Lower leg skin (tissue), 4 donors: ENCODE measurements around the gene SAC3D1. TPM values are rescaled to one million over a fixed set of nuclear protein-coding genes. Genes with fewer than 3 reads are reported as not detected.
"Not testable (repeated sequence)": the region's sequence is repeated elsewhere in the genome, so short reads cannot be mapped to it uniquely, and the experiment has no call there.

Experiments
- DNase-seq, 2 donors: peaks; one replicate each; pipeline ENCODE4 v3.0.0-alpha.2; 2019; ENCODE audit warnings: low spot score in 2 of 2
- H3K4me3 ChIP-seq: fragments of 200-600 bp; sonication (generic); 2 replicates; pipeline ENCODE4 v1.5.1; 2017; ENCODE audit warnings: mild to moderate bottlenecking, low read depth; ENCODE audit not compliant: poor library complexity, severe bottlenecking
- POLR2A ChIP-seq, 2 donors: fragments of 450-650 bp; IDR thresholded peaks; one replicate each; pipeline ENCODE4 v1.6.1; 2016 to 2017; ENCODE audit warnings: antibody characterized with exemption in 2 of 2, mild to moderate bottlenecking in 1 of 2, moderate library complexity in 1 of 2
- WGBS, 2 donors: methylation state at CpG; one replicate each; pipeline ENCODE4 v1.1.5; 2018; 5-methylcytosine and 5-hydroxymethylcytosine counted together
- intact Hi-C: fragments of 100-400 bp; cut with DNase I; formaldehyde crosslinking; loops from one replicate; pipeline ENCODE4 v1.15.0; 2023; ENCODE audit warnings: low total_unique reads
- total RNA-seq, 4 donors: library from RNA; depleted of rRNA; stranded (reverse); fragments of >200 nt; gene quantifications; one replicate each; pipeline ENCODE4 v1.1.0, GENCODE V29; 2016
- TF ChIP-seq, protein P1 (sequence below), 3 donors: fragments of 450-650 bp; IDR thresholded peaks; one replicate each; pipeline ENCODE4 v1.5.1; 2016; ENCODE audit warnings: antibody characterized with exemption in 3 of 3, mild to moderate bottlenecking in 3 of 3, moderate library complexity in 2 of 3

Gene SAC3D1
- total RNA-seq, 4 donors from 2014 or later, result 11.6 to 15.1 (median 12.9) TPM

DNA sequence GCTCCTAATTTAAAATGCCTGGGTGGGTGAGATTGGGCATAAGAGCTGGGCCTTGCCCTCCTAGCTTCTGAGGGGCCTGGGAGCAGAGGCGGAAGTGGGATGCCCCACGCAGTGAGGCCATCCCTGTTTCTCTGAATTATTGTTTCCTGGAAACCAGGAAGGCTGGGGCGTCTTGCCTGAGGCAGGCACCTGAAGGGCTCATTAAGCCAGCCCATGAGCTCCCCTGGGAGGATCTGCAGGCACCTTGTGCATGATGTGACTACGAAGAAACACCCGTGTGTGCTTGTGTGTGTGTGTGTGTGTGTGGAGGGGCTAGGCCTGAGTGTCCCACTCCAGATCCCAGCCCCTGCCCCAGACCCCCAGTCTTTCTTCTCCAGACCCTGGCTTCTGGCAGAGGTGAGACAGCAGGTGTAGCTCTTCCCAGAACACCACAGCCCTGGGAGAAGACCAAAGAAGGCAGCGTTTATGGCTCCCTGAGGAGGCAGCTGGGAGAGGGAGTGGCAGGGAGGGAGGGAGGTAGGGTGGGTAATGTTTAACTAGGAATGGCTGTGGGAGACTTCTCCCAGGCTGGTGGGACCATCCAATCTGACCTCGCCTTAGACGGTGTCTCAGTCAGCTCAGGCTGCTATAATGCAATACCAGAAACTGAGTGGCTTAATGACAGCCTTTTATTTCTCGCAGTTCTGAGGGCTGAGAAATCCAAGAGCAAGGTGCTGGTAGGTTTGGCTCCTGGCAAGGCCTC lies 42.1 kb upstream of the SAC3D1 start:
- no peak for DNase-seq
- no peak overlapping the region for H3K4me3 ChIP-seq
- intact Hi-C loops, result no loop called here
- TF ChIP-seq, protein P1, sequence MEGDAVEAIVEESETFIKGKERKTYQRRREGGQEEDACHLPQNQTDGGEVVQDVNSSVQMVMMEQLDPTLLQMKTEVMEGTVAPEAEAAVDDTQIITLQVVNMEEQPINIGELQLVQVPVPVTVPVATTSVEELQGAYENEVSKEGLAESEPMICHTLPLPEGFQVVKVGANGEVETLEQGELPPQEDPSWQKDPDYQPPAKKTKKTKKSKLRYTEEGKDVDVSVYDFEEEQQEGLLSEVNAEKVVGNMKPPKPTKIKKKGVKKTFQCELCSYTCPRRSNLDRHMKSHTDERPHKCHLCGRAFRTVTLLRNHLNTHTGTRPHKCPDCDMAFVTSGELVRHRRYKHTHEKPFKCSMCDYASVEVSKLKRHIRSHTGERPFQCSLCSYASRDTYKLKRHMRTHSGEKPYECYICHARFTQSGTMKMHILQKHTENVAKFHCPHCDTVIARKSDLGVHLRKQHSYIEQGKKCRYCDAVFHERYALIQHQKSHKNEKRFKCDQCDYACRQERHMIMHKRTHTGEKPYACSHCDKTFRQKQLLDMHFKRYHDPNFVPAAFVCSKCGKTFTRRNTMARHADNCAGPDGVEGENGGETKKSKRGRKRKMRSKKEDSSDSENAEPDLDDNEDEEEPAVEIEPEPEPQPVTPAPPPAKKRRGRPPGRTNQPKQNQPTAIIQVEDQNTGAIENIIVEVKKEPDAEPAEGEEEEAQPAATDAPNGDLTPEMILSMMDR (IDR thresholded peaks at IDR 0.05), result no peak
- no peak for TF ChIP-seq POLR2A (IDR thresholded peaks at IDR 0.05)
- WGBS, 2 donors, result 69 to 76% methylated on average over 9 of the region's 9 CpGs

DNA sequence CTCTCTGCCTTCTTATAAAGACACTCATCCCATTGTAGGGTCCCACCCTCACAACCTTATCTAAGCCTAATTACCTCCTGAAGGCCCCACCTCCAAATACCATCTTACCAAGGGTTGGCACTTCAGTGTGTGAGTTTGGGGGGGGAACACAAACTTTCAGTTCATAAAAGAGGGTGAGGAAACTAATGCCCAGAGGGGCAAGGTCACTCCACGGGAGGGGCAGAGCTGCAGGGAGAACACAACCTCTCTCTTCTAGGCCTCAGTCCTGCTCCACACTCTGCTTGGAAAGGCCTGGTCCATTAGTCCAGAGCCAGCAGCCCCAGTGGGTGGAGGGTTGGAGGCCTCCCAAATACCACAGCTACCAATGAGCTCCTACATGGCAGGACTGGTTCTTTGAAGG lies 41.5 kb upstream of the SAC3D1 start:
- intact Hi-C loops, result no loop called here
- TF ChIP-seq, protein P1 (IDR thresholded peaks at IDR 0.05), result no peak
- TF ChIP-seq POLR2A (IDR thresholded peaks at IDR 0.05), result no peak
- 88 to 100% methylated on average over 1 of the region's 1 CpG for WGBS, 2 donors
- DNase-seq, result no peak
- no peak overlapping the region for H3K4me3 ChIP-seq

DNA sequence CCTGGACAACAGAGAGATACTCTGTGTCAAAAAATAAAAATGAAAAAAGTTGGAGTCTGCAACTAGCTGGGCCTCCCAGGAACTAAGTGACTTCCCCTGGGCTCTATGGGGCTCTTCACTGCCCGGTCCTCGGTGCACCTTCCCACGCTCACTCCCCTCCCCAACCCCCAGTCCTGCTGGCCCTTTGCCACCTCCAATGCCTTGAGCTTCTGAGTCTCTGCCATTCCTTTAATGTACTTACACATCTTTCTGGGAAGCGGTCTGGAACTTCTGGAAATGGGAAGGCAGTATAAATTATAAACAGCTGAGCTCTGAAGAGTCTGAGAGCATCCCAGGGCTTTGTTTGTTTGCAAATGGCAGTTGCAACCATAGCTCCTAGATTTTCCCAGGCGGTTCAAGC lies 38.3 kb upstream of the SAC3D1 start:
- 63 to 81% methylated on average over 5 of the region's 5 CpGs for WGBS, 2 donors
- H3K4me3 ChIP-seq, result no peak overlapping the region
- intact Hi-C loops, result no loop called here
- no peak for TF ChIP-seq POLR2A (IDR thresholded peaks at IDR 0.05)
- TF ChIP-seq, protein P1 (IDR thresholded peaks at IDR 0.05), result no peak
- DNase-seq, result no peak

DNA sequence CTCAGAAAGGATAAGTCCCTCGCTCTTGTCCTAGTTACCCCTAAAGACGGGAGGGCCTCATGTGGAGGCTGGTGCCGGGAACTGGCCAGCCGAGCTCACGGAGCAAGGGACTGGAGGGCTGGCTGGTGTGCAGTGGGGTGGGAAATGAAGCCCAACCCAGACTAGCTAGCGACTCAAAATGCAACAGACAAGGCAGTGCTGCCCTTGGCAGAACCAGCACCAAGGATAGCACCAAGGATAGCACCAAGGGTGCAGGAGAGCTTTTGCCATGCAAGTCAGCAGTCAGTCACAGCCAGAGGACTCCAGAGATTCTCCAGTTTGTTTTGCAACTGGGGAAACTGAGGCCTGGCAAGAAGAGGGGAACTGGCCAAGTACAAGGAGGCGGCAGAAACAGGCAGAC lies 37.7 kb upstream of the SAC3D1 start:
- TF ChIP-seq, protein P1 (IDR thresholded peaks at IDR 0.05), result no peak
- TF ChIP-seq POLR2A (IDR thresholded peaks at IDR 0.05), result no peak
- DNase-seq, result no peak
- no peak overlapping the region for H3K4me3 ChIP-seq
- WGBS, 2 donors, result 75% methylated on average over 7 of the region's 7 CpGs
- intact Hi-C loops, result no loop called here

DNA sequence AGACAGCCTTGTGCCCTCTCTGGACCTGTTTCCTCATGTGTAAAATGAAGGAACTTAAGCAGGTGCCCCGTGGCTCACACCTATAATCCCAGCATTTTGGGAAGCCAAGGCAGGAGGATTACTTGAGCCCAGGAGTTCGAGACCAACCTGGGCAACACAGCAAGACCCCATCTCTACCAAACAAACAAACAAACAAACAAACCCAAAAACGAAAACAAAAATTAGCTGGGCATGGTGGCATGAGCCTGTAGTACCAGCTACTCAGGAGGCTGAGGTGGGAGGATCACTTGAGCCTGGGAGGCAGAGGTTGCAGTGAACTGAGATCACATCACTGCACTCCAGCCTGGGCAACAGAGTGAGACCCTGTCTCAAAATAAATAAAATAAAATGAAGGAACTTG lies 37.0 kb upstream of the SAC3D1 start:
- H3K4me3 ChIP-seq, intact Hi-C loops, DNase-seq: not testable (repeated sequence)
- 66 to 69% methylated on average over 3 of the region's 3 CpGs for WGBS, 2 donors

DNA sequence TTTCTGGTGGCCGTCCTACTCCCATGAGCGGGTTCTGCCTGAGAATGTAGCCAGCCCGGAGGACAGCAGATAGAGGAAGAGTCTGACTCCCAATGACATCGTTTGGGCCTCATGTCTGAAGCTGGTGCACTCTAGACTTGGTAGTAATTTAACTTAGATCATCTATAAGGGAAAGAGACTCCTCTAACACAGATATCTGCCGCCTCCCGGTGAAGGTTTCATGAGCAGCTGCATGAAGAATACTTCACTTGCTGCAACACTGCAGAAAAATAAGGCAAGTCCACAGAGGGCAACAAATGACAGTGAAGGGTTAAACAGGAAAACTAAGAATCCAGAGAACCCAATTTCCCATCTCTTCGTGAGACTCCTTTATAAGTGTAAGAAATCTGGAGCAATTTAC lies 33.0 kb upstream of the SAC3D1 start:
- no peak for DNase-seq
- H3K4me3 ChIP-seq, result no peak overlapping the region
- WGBS, 2 donors, result 68 to 75% methylated on average over 7 of the region's 7 CpGs
- TF ChIP-seq, protein P1 (IDR thresholded peaks at IDR 0.05), result no peak
- intact Hi-C loops, result no loop called here
